Measurements from ENCODE around the gene NMNAT2.

- TF ChIP-seq CTCF (IDR thresholded peaks at IDR 0.05), result no peak
- TF ChIP-seq POLR2A (IDR thresholded peaks at IDR 0.05), result no peak
- no peak for TF ChIP-seq EP300 (IDR thresholded peaks at IDR 0.05)
These were observed 200.1 kb downstream of the NMNAT2 start for GRCh38 chr1:183218027-183218618.
